GM12872 (cell line): ENCODE data around the gene CCDC195.

ENCODE experiments used
- TF ChIP-seq, protein P1 (sequence below): IDR thresholded peaks from 3 replicates; pipeline ENCODE4 v1.5.1; 2011; ENCODE audit warnings: low read depth, mild to moderate bottlenecking, low read length, moderate library complexity; ENCODE audit not compliant: insufficient read depth

CCDC195 gene

DNA sequence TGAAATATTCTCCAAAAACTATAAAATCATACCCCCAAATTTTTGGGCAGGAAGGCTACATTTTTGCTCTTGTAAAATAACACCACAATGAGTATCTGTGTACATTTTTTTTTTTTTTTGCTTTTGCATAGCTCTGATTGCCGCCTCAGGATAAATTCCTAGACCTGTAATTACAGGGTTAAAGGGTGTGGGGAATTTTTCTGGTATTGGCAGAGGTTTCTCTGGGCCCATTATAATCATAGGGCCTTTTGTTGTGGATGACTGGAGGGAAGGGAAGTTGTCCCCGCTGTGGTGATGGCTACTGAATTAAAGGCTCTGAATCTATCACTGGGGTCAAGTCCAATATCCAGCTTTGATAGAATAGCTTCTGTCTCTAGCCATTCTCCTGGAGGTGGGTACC lies 26.6 kb downstream of the CCDC195 start:
- TF ChIP-seq, protein P1, sequence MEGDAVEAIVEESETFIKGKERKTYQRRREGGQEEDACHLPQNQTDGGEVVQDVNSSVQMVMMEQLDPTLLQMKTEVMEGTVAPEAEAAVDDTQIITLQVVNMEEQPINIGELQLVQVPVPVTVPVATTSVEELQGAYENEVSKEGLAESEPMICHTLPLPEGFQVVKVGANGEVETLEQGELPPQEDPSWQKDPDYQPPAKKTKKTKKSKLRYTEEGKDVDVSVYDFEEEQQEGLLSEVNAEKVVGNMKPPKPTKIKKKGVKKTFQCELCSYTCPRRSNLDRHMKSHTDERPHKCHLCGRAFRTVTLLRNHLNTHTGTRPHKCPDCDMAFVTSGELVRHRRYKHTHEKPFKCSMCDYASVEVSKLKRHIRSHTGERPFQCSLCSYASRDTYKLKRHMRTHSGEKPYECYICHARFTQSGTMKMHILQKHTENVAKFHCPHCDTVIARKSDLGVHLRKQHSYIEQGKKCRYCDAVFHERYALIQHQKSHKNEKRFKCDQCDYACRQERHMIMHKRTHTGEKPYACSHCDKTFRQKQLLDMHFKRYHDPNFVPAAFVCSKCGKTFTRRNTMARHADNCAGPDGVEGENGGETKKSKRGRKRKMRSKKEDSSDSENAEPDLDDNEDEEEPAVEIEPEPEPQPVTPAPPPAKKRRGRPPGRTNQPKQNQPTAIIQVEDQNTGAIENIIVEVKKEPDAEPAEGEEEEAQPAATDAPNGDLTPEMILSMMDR, result no peak

GRCh38 chr2:224688997-224689396 lies 27.2 kb downstream of the CCDC195 start:
- TF ChIP-seq, protein P1, result no peak

DNA sequence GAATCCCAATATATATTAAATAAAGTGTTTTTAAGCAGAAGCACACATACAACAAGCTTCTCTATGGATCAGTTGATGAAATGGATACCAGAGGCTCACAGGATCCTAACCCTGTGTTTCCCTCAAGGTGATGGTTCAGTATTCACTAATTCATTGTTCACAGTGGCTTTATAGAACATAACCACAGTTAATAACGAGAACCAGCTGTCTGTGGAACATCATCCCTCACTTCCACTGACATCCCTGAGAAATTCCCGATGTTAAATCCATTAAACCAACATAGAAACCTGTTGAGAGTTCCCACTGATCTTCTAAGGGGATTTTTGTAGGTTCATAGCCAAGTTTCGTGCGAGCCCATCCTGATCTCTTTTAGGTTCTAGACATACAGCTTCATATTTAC lies 29.0 kb downstream of the CCDC195 start:
- TF ChIP-seq, protein P1, result no peak

- TF ChIP-seq, protein P1, result no peak
Measured at GRCh38 chr2:224685121-224685520, 31.0 kb downstream of the CCDC195 start.

DNA sequence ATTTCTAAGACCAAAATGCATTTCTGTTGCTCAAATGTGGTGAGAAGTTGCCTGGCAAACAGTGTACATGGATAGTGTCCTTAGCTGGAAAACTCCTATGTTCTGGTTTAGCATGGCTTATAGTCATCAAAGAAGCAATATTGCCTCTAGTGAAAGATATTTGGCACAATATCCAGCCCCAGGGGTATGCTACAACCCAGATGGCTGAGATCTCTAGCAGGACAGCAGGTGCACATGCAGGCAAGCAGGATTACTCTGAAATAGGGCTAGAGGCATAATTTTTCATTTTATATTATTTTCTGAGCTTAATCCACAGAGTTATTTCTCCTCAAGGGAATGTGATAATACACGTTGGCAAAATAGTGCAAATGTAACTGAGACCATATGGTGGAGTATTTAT lies 34.0 kb downstream of the CCDC195 start:
- TF ChIP-seq, protein P1, result no peak

- TF ChIP-seq, protein P1, result no peak
Measured at GRCh38 chr2:224671731-224672130, 44.4 kb downstream of the CCDC195 start.

GRCh38 chr2:224670203-224670602 lies 46.0 kb downstream of the CCDC195 start:
- TF ChIP-seq, protein P1, result no peak

DNA sequence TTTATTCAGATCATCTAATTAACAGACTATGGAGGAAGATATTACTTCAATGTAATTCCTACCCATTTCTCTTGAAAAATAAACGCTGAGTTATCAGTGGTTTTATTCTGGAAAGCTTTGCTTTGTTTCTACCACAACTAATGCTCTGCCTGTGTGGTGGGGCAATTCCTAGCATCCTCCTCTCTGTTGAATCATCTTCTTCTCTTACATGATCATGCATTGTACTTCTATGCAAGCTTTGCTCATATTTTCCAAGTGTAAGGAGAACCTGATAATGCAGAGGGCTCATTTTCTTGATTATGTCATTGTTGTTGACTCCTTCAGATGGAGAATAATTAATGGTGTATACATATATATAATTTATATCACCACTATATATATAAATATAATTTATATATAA lies 46.7 kb downstream of the CCDC195 start:
- TF ChIP-seq, protein P1, result no peak
